H1 (cell line): ENCODE measurements around the gene ZNF746. TPM values are rescaled to one million over a fixed set of nuclear protein-coding genes. Genes with fewer than 3 reads are reported as not detected.
A peak's percentile ranks its signal among the peaks of the same experiment; 100 is the strongest.

ENCODE experiments used
- CTCF ChIA-PET: fragments of 300-600 bp; sonication (Branson Sonifier 250); formaldehyde crosslinking; loops from one replicate; lab custom pipeline; 2021; ENCODE audit not compliant: partially characterized antibody; lab: Charles Lee
- POLR2A ChIA-PET: fragments of 300-600 bp; sonication (Branson Sonifier 250); formaldehyde crosslinking; loops from one replicate; lab custom pipeline; 2021; ENCODE audit warnings: inconsistent platforms; ENCODE audit not compliant: partially characterized antibody; lab: Charles Lee
- DNase-seq, 2 experiments: peaks; one replicate each; pipeline versions ENCODE4 v3.0.0 to v3.0.0-alpha.2; 2010 to 2022; ENCODE audit warnings: low spot score in 2 of 2, low read depth in 1 of 2, mixed read lengths in 1 of 2
- FAIRE-seq: peaks from 2 replicates; lab custom pipeline; 2011; peaks lifted over from hg19 to GRCh38; lab: Jason Lieb, UNC
- H2AFZ ChIP-seq: 2 replicates; pipeline ENCODE4 v1.8.1; 2012; ENCODE audit warnings: low read length, inconsistent platforms
- H2AK5ac ChIP-seq: 2 replicates; pipeline ENCODE4 v1.6.1; 2013; ENCODE audit warnings: low read depth, low read length
- H2BK120ac ChIP-seq: replicated peaks from 2 replicates; pipeline ENCODE3; 2013; ENCODE audit warnings: low read depth, low read length, inconsistent platforms
- H2BK12ac ChIP-seq: 2 replicates; pipeline ENCODE4 v1.6.1; 2013; ENCODE audit warnings: low read depth, low read length
- H2BK15ac ChIP-seq: 2 replicates; pipeline ENCODE4 v1.6.1; 2013; ENCODE audit warnings: low read length
- H2BK20ac ChIP-seq: 2 replicates; pipeline ENCODE4 v1.6.1; 2013; ENCODE audit warnings: low read length
- H2BK5ac ChIP-seq: 2 replicates; pipeline ENCODE4 v1.6.1; 2013; ENCODE audit warnings: low read depth, low read length
- H3K14ac ChIP-seq: 2 replicates; pipeline ENCODE4 v1.6.1; 2013; ENCODE audit warnings: inconsistent platforms; ENCODE audit not compliant: insufficient read length
- H3K18ac ChIP-seq: 2 replicates; pipeline ENCODE4 v1.6.1; 2013; ENCODE audit warnings: low read length; ENCODE audit errors: extremely low read depth
- H3K23ac ChIP-seq: 2 replicates; pipeline ENCODE4 v1.6.1; 2013; ENCODE audit warnings: inconsistent platforms; ENCODE audit not compliant: insufficient read length
- H3K23me2 ChIP-seq: 2 replicates; pipeline ENCODE4 v1.6.1; 2013; ENCODE audit warnings: low read depth, low read length
- H3K27ac ChIP-seq: 2 replicates; pipeline ENCODE4 v1.6.1; 2011; ENCODE audit warnings: low read depth, low read length, inconsistent platforms
- H3K27me3 ChIP-seq, 4 experiments: replicated peaks in 1 of 4; 1 replicate in 1 of 4; 2 replicates in 3 of 4; pipeline versions ENCODE4 v1.6.1 to v1.8.1; 2011 to 2013; ENCODE audit warnings: low read length in 3 of 4, mild to moderate bottlenecking in 3 of 4, inconsistent platforms in 2 of 4, mixed read lengths in 2 of 4, moderate library complexity in 1 of 4; ENCODE audit not compliant: control insufficient read depth in 3 of 4, insufficient read depth in 3 of 4; ENCODE audit errors: extremely low read depth in 1 of 4
- H3K36me3 ChIP-seq, 4 experiments: 2 replicates each; pipeline versions ENCODE4 v1.6.1 to v1.8.1; 2011 to 2013; ENCODE audit warnings: mild to moderate bottlenecking in 4 of 4, low read length in 3 of 4, moderate library complexity in 2 of 4, control low read depth in 1 of 4, inconsistent platforms in 1 of 4; ENCODE audit not compliant: insufficient read depth in 4 of 4, control insufficient read depth in 2 of 4
- H3K4ac ChIP-seq: replicated peaks from 2 replicates; pipeline ENCODE3; 2013; ENCODE audit warnings: low read length, low read depth, mixed read lengths, inconsistent platforms; ENCODE audit not compliant: insufficient read length
- H3K4me1 ChIP-seq, 4 experiments: replicated peaks in 1 of 4; 1 replicate in 1 of 4; 2 replicates in 3 of 4; pipeline versions ENCODE4 v1.6.1 to v1.8.1; 2011 to 2013; ENCODE audit warnings: low read length in 3 of 4, inconsistent platforms in 2 of 4, mixed read lengths in 1 of 4; ENCODE audit not compliant: insufficient read depth in 4 of 4, control insufficient read depth in 3 of 4
- H3K4me2 ChIP-seq, 2 experiments: 2 replicates each; pipeline versions ENCODE4 v1.6.1 to v1.8.1; 2011 to 2013; ENCODE audit warnings: low read depth in 2 of 2, low read length in 2 of 2, control low read depth in 1 of 2, inconsistent platforms in 1 of 2, mild to moderate bottlenecking in 1 of 2; ENCODE audit not compliant: insufficient read depth in 1 of 2
- H3K4me3 ChIP-seq, 4 experiments: fragments of 200-600, 300-600 bp in 1 of 4; sonication (generic), shearing (Covaris generic), sonication (Bioruptor Twin) in 1 of 4; 2 replicates each; pipeline versions ENCODE4 v1.5.1 to v1.8.1; 2011 to 2016; ENCODE audit warnings: low read length in 4 of 4, low read depth in 3 of 4, control low read depth in 2 of 4, inconsistent platforms in 2 of 4, mild to moderate bottlenecking in 2 of 4, mixed read lengths in 1 of 4, moderate library complexity in 1 of 4; ENCODE audit not compliant: insufficient read depth in 2 of 4; ENCODE audit errors: extremely low read depth in 1 of 4
- H3K56ac ChIP-seq: replicated peaks from 2 replicates; pipeline ENCODE3; 2013; ENCODE audit warnings: low read depth, mild to moderate bottlenecking, mixed read lengths, low read length, inconsistent platforms; ENCODE audit not compliant: insufficient read length
- H3K79me1 ChIP-seq: 2 replicates; pipeline ENCODE4 v1.6.1; 2013; ENCODE audit warnings: low read depth, low read length, control low read depth
- H3K79me2 ChIP-seq, 2 experiments: 2 replicates each; pipeline versions ENCODE4 v1.6.1 to v1.8.1; 2012 to 2013; ENCODE audit warnings: low read length in 2 of 2, mild to moderate bottlenecking in 2 of 2, inconsistent platforms in 1 of 2; ENCODE audit not compliant: insufficient read depth in 2 of 2, control insufficient read depth in 1 of 2
- H3K9ac ChIP-seq, 4 experiments: replicated peaks in 1 of 4; 1 replicate in 1 of 4; 2 replicates in 3 of 4; pipeline versions ENCODE4 v1.6.1 to v1.8.1; 2011 to 2013; ENCODE audit warnings: low read depth in 3 of 4, low read length in 3 of 4, control low read depth in 2 of 4, mild to moderate bottlenecking in 2 of 4, moderate library complexity in 2 of 4, inconsistent platforms in 1 of 4; ENCODE audit errors: extremely low read depth in 1 of 4
- H3K9me3 ChIP-seq, 2 experiments: 2 replicates each; pipeline versions ENCODE4 v1.6.1 to v1.8.1; 2012 to 2013; ENCODE audit warnings: mild to moderate bottlenecking in 2 of 2, moderate library complexity in 2 of 2, control low read depth in 1 of 2, inconsistent platforms in 1 of 2, low read depth in 1 of 2, low read length in 1 of 2, mixed read lengths in 1 of 2; ENCODE audit not compliant: insufficient read depth in 2 of 2
- H4K20me1 ChIP-seq, 2 experiments: replicated peaks in 1 of 2; 2 replicates each; pipeline versions ENCODE3 to v1.8.1; 2011 to 2013; ENCODE audit warnings: inconsistent platforms in 2 of 2, low read length in 2 of 2, mild to moderate bottlenecking in 1 of 2; ENCODE audit not compliant: insufficient read depth in 2 of 2, control insufficient read depth in 1 of 2
- H4K5ac ChIP-seq: 2 replicates; pipeline ENCODE4 v1.6.1; 2013; ENCODE audit warnings: low read length, low read depth, mixed read lengths, inconsistent platforms; ENCODE audit not compliant: insufficient read length
- H4K8ac ChIP-seq: 2 replicates; pipeline ENCODE4 v1.8.0; 2013; ENCODE audit warnings: mild to moderate bottlenecking, moderate library complexity, low read length, inconsistent platforms; ENCODE audit not compliant: insufficient read depth; ENCODE audit errors: extremely low read depth
- H4K91ac ChIP-seq: replicated peaks from 2 replicates; pipeline ENCODE3; 2013; ENCODE audit warnings: low read length, mixed read lengths, inconsistent platforms; ENCODE audit not compliant: insufficient read length
- CTCF ChIP-seq, 3 experiments: IDR thresholded peaks; 1 replicate in 2 of 3; 2 replicates in 1 of 3; pipeline versions ENCODE4 v1.5.1 to v1.6.1; 2011; ENCODE audit warnings: low read length in 3 of 3, mild to moderate bottlenecking in 3 of 3, inconsistent platforms in 2 of 3, low read depth in 1 of 3, moderate library complexity in 1 of 3; ENCODE audit not compliant: insufficient read depth in 1 of 3; ENCODE audit errors: control extremely low read depth in 1 of 3
- JUN ChIP-seq: IDR thresholded peaks from 2 replicates; pipeline ENCODE4 v1.6.1; 2011; ENCODE audit warnings: low read depth, mild to moderate bottlenecking, improper control_type of control experiment, low read length
- PHF8 ChIP-seq: fragments of 200-600 bp; sonication (generic); conservative IDR thresholded peaks from 2 replicates; pipeline ENCODE4 v1.7.1; 2012; ENCODE audit warnings: low read depth, mild to moderate bottlenecking, inconsistent platforms, low read length, moderate library complexity
- RAD21 ChIP-seq, 2 experiments: IDR thresholded peaks in 1 of 2; conservative IDR thresholded peaks in 1 of 2; 2 replicates each; pipeline ENCODE4 v1.6.1; 2011; ENCODE audit warnings: low read depth in 2 of 2, low read length in 2 of 2, improper control_type of control experiment in 1 of 2, inconsistent platforms in 1 of 2, mild to moderate bottlenecking in 1 of 2, moderate library complexity in 1 of 2
- WGBS, 2 experiments: shearing (Covaris generic) in 1 of 2; methylation state at CpG; one replicate each; pipeline versions ENCODE4 v1.1.6 to v1.1.7; 2013 to 2015; ENCODE audit warnings: low lambda C conversion rate in 2 of 2, mixed read lengths in 2 of 2, inconsistent platforms in 1 of 2, low coverage in 1 of 2, missing lambda C conversion rate in 1 of 2; ENCODE audit not compliant: insufficient replicate concordance in 2 of 2, insufficient coverage in 1 of 2, insufficient read length in 1 of 2; ENCODE audit errors: extremely low coverage in 1 of 2, missing lambda C conversion rate in 1 of 2; 5-methylcytosine and 5-hydroxymethylcytosine counted together
- polyA plus RNA-seq, 7 experiments: library from polyadenylated mRNA; depleted of rRNA in 3 of 7; stranded (reverse) in 5 of 7; unstranded in 2 of 7; fragments of >200 nt in 5 of 7; fragments of 200-250 nt in 2 of 7; gene quantifications; 1 replicate in 5 of 7; 2 replicates in 1 of 7; 4 replicates in 1 of 7; pipeline versions ENCODE4 v1.2.1 to v1.2.3, GENCODE V29; 2011 to 2013; ENCODE audit warnings: missing spikeins in 2 of 7, mixed read lengths in 2 of 7
- total RNA-seq: library from RNA; stranded (reverse); fragmentation: NEBNext Ultra II Directional; extraction: Animal tissue kit (Norgen Biotek cat#: 25700); gene quantifications from 2 replicates; pipeline ENCODE4 v1.2.1, GENCODE V29; 2021

Gene ZNF746
- total and polyA plus RNA-seq, 2 of the 8 experiments (the other 6 are each of a cell fraction or from before 2014, with no cell fraction given), result 7.5 to 15.6 TPM

- no peak overlapping the region for H3K27ac ChIP-seq
- FAIRE-seq (no peak), DNase-seq (no peak)
- no peaks in the 10 kb centered on the region; a peak in 1 of 7 replicates for H3K27me3 ChIP-seq
- H3K23me2 ChIP-seq, result no peaks in the 10 kb centered on the region
- H2BK15ac ChIP-seq, result no peak overlapping the region
- no peaks in the 10 kb centered on the region for H4K20me1 ChIP-seq
- H4K91ac ChIP-seq, result no peak overlapping the region
- H3K14ac ChIP-seq, result no peak overlapping the region
- H3K4me1 ChIP-seq, result no peaks in the 10 kb centered on the region
- no peak overlapping the region for H4K5ac ChIP-seq
- no peak overlapping the region for H3K4me3 ChIP-seq
- no peaks in the 10 kb centered on the region for H3K79me2 ChIP-seq
- H3K23ac ChIP-seq, result no peak overlapping the region
- CTCF ChIA-PET, result interaction anchor here (0.8 to 2.6 kb wide), 2 partner anchors 51 to 77 kb away, joined by 4 to 14 read pairs; no protein-coding TSS in a partner anchor
- H3K79me1 ChIP-seq, result no peaks in the 10 kb centered on the region
- no peak overlapping the region for H3K4me2 ChIP-seq
- H3K4ac ChIP-seq, result no peak overlapping the region
- no peak overlapping the region for H2BK5ac ChIP-seq
- WGBS, 2 experiments, result 85% methylated on average over 3 of the region's 3 CpGs; no CpG with 5 or more reads in 1 of the 2 experiments
- POLR2A ChIA-PET, result interaction anchor here (0.8 to 1.0 kb wide), 2 partner anchors 17 to 23 kb away, joined by 3 read pairs; no protein-coding TSS in a partner anchor
- no peak overlapping the region for H2BK120ac ChIP-seq
- no peak overlapping the region for H3K56ac ChIP-seq
- no peak overlapping the region for H4K8ac ChIP-seq
- H3K9ac ChIP-seq, result no peak overlapping the region
- H3K18ac ChIP-seq, result no peak overlapping the region
- H2BK20ac ChIP-seq, result no peak overlapping the region
- H2AK5ac ChIP-seq, result no peak overlapping the region
- H3K36me3 ChIP-seq, result peaks cover 6 to 39% (median 29%) of the 10 kb centered on the region in 4 experiments; a peak in 7 of 8 replicates
- H3K9me3 ChIP-seq, result no peaks in the 10 kb centered on the region; a peak in 1 of 4 replicates
- no peak overlapping the region for H2AFZ ChIP-seq
- no peak overlapping the region for H2BK12ac ChIP-seq
- TF ChIP-seq RAD21 (IDR thresholded peaks at IDR 0.05 in 1 of 2, conservative IDR thresholded peaks at IDR 0.05 in 1 of 2; ENCODE audit: low read depth in 2 of 2, low read length in 2 of 2) (peak; percentile 15 to 38; a peak in 3 of 4 replicates), JUN (no peak), PHF8 (no peak), CTCF (IDR thresholded peaks at IDR 0.05; ENCODE audit: control extremely low read depth in 1 of 3, insufficient read depth in 1 of 3, low read depth in 1 of 3, low read length in 3 of 3) (peak; percentile 25 to 50 (median 33); a peak in 3 of 4 replicates)
Observed at GRCh38 chr7:149547126-149547525, 49.5 kb upstream of the ZNF746 start.
